GM15510 (cell line): ENCODE results near the gene RIMS4.

Experiments used
- POLR2A ChIP-seq: IDR thresholded peaks from 3 replicates; pipeline ENCODE4 v1.6.1; 2011; ENCODE audit warnings: borderline replicate concordance; ENCODE audit not compliant: insufficient read length; ENCODE audit errors: extremely low read depth

Gene RIMS4

GRCh38 chr20:44784688-44785087, 25.7 kb downstream of the RIMS4 start:
- TF ChIP-seq POLR2A: no peak

GRCh38 chr20:44781791-44782190, 28.6 kb downstream of the RIMS4 start:
- no peak for TF ChIP-seq POLR2A

GRCh38 chr20:44781118-44781517, 29.2 kb downstream of the RIMS4 start:
- TF ChIP-seq POLR2A: no peak

GRCh38 chr20:44780226-44780625, 30.1 kb downstream of the RIMS4 start:
- TF ChIP-seq POLR2A: no peak

DNA sequence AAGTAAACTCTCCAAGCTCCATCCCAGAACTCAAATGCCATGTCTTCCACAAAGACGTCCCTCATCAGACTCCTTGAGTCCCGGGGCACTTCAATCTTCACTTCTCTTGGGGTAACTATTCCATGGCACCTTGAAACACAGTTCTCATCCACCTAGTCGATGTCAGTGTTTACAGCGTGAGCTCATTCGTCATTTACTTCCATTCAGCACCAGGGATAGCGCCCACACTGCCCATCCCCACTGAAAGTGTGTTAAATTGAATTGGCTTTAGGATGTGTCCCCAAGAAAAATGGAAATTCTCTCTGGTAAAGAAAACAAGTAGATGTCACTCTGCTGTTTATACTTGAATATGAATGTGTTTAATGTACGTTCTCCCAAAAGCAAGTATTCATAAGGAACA, 33.4 kb downstream of the RIMS4 start:
- TF ChIP-seq POLR2A: no peak

DNA sequence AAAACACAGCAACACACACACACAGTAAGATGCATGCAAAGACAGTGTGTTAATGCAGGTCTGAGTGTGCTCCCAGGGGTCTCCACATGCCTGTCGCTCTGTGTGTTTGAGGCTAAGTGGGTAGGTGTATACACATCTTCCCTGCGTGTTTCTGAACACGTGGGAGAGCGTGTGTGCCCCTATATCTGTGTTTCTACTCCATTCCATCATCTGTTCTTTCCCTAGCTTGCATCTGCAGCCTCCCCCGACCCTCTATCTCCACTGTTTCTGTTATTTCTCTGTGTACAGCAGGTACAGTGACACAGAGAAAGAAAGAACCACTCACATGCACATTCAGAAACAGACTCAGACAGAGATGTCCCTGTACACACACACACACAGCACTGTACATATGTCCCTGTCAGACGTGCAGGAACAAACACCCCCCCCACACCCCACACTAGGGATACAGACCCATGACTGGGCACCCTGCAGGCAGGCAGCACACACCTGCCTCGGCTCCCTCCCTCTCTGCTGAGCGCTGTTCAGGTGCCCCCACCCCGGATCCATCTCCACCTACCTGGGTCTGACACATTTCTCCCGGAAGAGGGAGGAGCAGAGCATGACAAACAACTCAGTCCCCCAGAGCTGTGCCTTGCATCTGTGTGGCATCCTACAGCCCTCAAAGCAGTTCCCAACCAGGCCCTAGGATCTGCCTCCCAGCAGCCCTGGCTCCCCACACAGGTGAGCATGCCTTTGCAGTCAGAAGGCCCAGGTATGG, 37.1 kb downstream of the RIMS4 start:
- no peak for TF ChIP-seq POLR2A

DNA sequence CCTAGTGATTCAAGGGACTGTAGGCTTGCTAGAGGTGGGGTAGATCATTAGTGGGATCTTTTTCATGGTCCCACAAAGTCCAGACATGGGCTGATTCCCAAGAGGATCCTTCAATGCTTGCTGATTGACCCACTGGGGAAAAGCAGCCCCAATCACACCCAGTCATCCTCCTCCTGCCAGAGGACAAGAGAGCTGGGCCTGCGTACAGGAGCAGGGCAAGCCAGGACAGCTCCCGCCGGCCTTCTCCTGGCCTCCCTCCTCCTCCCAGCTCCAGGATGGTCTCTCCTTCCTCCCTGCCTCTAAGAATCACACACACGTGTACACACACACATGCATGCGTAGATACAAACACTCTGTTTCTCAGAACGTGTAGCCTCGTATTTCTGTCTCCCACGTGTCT, 37.7 kb downstream of the RIMS4 start:
- TF ChIP-seq POLR2A: no peak

DNA sequence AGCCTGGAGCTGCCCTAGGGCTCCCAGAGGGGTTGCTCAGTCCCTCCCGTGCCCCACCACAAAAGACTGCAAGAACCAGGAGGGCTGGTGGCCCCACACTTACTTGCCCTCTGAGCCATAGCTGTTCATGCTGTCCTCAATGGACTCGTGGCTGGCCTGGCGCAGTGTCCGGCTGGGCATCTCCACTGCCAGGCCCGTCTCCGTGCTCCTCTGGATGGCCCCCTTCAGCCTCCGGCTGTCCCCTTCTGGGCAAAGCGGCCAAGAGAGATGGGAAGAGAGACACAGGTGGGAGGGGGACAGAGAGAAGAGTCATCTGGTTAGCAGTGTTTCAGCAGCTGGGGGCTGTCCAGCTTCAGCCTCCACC, 39.2 kb downstream of the RIMS4 start:
- TF ChIP-seq POLR2A: no peak

- TF ChIP-seq POLR2A: no peak
Measured at GRCh38 chr20:44770484-44771171, 39.7 kb downstream of the RIMS4 start.

- TF ChIP-seq POLR2A: no peak
Measured at GRCh38 chr20:44769481-44769863, 40.9 kb downstream of the RIMS4 start.

- no peak for TF ChIP-seq POLR2A
Measured at GRCh38 chr20:44768854-44769480, 41.4 kb downstream of the RIMS4 start.

DNA sequence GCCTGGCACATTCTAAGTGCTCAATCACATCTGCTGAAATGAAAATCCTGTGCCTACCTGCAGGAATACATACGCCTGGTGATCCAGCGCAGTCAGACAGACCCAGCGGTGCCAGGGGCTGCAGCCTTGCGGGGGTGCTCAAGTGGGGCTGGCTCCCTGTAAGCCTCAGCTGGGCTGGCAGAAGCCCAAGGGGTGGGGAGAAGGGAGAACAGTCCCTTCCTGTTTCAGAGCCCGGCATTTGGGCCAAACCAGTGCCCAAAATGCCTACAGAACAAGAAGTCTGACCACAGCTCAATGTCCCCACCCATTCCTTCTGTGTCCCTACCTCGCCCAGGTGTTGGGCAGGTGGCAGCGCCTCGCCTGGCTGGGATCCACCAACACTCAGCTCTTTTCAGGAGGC, 42.1 kb downstream of the RIMS4 start:
- TF ChIP-seq POLR2A: no peak

DNA sequence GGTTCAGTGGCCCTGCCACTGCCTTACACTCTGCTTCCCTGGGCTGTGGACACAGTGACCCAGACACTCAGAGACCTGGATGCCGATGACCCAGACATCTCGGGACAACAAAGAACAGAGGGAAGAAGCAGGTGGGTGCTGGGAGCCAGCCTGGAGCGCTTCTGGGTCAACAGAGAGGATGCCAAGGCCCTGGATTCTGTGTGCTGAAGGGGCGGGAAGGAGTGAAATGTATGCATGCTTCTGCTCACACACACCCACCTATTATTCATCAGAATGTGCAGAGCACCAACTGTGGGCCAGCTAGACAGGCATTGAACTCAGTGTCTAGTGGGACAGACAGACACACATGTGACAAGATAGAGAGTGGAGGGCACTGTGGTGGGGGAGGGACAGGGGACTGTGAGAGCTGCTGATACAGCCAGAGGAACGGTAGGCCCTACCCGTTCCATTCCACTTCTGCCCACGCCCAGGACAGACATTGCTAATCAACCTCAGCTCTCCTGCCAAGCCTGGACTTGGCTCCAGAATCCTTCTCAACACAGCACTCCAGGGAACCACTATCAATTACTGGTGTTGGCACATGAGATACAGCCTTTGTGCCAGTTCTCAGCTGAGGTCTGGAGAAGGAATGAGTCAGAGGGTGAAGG, 44.5 kb downstream of the RIMS4 start:
- TF ChIP-seq POLR2A: no peak

- TF ChIP-seq POLR2A: no peak
Measured at GRCh38 chr20:44765091-44765490, 45.3 kb downstream of the RIMS4 start.

DNA sequence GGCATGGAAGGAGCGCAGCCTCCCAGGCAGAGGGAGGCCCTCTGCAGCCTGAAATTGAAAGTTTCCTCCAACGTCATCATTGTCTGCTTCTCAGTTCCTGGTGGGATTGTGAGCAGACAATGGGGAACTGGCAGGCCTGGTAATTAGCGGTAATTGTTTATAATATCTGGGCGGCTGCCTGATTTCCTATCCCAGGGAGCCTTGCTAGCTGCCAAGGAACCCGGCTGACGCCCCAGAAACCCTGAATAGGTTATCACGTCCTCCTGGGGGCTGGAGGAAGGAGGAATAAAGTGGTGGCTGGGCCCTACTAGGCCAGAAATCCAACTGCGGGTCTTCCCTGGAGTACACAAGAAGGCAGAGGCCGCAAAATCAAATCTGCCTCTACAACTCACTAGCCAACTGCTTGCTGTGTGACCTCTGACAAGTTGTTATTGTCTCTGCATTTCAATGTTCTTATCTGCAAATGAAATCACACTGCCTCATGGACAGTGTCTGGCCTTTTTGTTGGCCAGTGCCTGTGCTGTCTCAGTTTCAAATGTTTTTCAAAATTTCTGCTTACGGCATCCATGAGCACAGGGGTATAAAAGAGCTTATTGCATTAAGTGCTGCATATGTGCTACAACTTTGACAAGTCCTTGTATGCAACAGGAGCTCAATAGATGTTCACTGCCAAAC, 47.7 kb downstream of the RIMS4 start:
- TF ChIP-seq POLR2A: no peak
